GM23338 (cell line): ENCODE results near the gene FGF22.

Source experiments
- CREB1 ChIP-seq: fragments of 250-450 bp; sonication (Bioruptor Pico); IDR thresholded peaks from 2 replicates; pipeline ENCODE4 v1.5.0; 2020; ENCODE audit warnings: low read depth, mild to moderate bottlenecking, moderate library complexity
- EZH2 ChIP-seq: fragments of 200-600 bp; sonication (generic); IDR thresholded peaks from one replicate; pipeline ENCODE4 v1.8.0; 2017; ENCODE audit warnings: antibody characterized with exemption, mild to moderate bottlenecking, low read depth; ENCODE audit not compliant: unreplicated experiment
- EZH2phosphoT487 ChIP-seq: fragments of 200-600 bp; sonication (generic); IDR thresholded peaks from one replicate; pipeline ENCODE4 v1.8.1; 2018; ENCODE audit warnings: antibody characterized with exemption; ENCODE audit not compliant: unreplicated experiment
- POLR2AphosphoS5 ChIP-seq: IDR thresholded peaks from 2 replicates; pipeline ENCODE4 v1.6.1; 2016; ENCODE audit warnings: antibody characterized with exemption, low read depth
- TF ChIP-seq, protein P1 (sequence below), 2 experiments: fragments of 200-600 bp in 1 of 2; sonication (generic) in 1 of 2; conservative IDR thresholded peaks; 2 replicates each; pipeline versions ENCODE4 v1.5.1 to v1.6.1; 2016 to 2017; ENCODE audit warnings: antibody characterized with exemption in 2 of 2, low read depth in 2 of 2, mild to moderate bottlenecking in 2 of 2, moderate library complexity in 1 of 2
- TF ChIP-seq, protein P2 (sequence below): IDR thresholded peaks from 2 replicates; pipeline ENCODE4 v1.6.1; 2016; ENCODE audit warnings: antibody characterized with exemption

DNA sequence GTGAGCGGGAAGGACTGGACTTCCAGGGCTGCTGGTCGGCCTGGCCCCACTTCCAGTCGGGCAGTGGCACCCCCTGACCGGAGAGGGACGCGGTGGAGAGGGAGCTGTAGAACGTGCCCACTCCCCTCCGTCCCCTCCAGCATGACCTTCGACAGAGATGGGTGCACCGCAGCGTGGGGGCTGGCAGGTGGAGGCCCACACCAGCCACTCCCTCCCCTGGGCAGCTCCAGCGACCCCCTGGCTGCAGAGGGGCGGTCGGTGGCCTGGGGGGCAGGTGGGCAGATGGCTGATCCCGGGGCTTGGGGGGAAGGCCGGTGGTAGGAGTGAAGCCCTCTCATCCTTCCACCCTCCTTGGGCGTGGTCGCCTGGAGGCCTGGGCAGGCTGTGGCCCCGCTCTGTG lies 47.6 kb upstream of the FGF22 start:
- TF ChIP-seq, protein P1, sequence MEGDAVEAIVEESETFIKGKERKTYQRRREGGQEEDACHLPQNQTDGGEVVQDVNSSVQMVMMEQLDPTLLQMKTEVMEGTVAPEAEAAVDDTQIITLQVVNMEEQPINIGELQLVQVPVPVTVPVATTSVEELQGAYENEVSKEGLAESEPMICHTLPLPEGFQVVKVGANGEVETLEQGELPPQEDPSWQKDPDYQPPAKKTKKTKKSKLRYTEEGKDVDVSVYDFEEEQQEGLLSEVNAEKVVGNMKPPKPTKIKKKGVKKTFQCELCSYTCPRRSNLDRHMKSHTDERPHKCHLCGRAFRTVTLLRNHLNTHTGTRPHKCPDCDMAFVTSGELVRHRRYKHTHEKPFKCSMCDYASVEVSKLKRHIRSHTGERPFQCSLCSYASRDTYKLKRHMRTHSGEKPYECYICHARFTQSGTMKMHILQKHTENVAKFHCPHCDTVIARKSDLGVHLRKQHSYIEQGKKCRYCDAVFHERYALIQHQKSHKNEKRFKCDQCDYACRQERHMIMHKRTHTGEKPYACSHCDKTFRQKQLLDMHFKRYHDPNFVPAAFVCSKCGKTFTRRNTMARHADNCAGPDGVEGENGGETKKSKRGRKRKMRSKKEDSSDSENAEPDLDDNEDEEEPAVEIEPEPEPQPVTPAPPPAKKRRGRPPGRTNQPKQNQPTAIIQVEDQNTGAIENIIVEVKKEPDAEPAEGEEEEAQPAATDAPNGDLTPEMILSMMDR (conservative IDR thresholded peaks at IDR 0.05; ENCODE audit: low read depth in 2 of 2): no peak
- TF ChIP-seq EZH2 (no peak), CREB1 (CRISPR knock-in tag) (no peak), POLR2AphosphoS5 (no peak), EZH2phosphoT487 (no peak)
- TF ChIP-seq, protein P2, sequence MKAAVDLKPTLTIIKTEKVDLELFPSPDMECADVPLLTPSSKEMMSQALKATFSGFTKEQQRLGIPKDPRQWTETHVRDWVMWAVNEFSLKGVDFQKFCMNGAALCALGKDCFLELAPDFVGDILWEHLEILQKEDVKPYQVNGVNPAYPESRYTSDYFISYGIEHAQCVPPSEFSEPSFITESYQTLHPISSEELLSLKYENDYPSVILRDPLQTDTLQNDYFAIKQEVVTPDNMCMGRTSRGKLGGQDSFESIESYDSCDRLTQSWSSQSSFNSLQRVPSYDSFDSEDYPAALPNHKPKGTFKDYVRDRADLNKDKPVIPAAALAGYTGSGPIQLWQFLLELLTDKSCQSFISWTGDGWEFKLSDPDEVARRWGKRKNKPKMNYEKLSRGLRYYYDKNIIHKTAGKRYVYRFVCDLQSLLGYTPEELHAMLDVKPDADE: no peak
